Liver (tissue), 2 donors: ENCODE results near the gene SLC25A12.

Experiments used
- RAD21 ChIP-seq, 2 donors: IDR thresholded peaks; 2 replicates each; pipeline ENCODE4 v1.6.1; 2016; ENCODE audit warnings: antibody characterized with exemption in 2 of 2, mild to moderate bottlenecking in 2 of 2
- TF ChIP-seq, protein P1 (sequence below): IDR thresholded peaks from 2 replicates; pipeline ENCODE4 v1.6.1; 2016; ENCODE audit warnings: antibody characterized with exemption, mild to moderate bottlenecking
- donor health status: healthy.

DNA sequence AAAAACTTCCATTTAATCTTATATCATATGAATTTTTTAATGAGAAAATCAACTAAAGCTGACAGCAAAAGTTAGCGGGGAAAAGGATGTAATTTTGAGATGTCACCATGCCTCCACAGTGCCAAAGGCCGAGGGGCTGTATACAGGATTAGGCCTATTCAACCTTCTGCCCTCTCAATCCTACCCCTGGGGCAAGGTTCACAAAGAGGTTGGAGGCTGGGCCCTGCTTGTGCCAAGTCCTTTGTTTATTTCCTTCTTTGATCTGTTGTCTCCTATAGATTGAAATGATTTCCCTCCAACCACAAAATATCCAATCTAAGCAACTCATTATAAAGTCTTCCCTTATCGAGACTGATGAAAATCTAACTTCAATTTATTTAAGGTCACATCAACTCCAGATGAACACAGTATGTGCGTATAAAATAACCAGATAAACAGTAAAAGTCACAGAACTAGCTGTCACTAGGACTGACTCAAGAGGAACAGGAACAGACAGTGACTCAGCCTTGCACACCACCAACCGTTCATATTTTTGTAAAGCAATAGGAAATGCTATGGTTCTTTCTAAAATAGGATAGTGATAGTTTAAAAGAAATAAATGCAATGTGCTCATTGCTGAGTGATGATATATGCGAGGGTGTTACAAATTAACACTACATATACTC, 95.8 kb downstream of the SLC25A12 start:
- TF ChIP-seq RAD21 (IDR thresholded peaks at IDR 0.05), result no peak
- TF ChIP-seq, protein P1, sequence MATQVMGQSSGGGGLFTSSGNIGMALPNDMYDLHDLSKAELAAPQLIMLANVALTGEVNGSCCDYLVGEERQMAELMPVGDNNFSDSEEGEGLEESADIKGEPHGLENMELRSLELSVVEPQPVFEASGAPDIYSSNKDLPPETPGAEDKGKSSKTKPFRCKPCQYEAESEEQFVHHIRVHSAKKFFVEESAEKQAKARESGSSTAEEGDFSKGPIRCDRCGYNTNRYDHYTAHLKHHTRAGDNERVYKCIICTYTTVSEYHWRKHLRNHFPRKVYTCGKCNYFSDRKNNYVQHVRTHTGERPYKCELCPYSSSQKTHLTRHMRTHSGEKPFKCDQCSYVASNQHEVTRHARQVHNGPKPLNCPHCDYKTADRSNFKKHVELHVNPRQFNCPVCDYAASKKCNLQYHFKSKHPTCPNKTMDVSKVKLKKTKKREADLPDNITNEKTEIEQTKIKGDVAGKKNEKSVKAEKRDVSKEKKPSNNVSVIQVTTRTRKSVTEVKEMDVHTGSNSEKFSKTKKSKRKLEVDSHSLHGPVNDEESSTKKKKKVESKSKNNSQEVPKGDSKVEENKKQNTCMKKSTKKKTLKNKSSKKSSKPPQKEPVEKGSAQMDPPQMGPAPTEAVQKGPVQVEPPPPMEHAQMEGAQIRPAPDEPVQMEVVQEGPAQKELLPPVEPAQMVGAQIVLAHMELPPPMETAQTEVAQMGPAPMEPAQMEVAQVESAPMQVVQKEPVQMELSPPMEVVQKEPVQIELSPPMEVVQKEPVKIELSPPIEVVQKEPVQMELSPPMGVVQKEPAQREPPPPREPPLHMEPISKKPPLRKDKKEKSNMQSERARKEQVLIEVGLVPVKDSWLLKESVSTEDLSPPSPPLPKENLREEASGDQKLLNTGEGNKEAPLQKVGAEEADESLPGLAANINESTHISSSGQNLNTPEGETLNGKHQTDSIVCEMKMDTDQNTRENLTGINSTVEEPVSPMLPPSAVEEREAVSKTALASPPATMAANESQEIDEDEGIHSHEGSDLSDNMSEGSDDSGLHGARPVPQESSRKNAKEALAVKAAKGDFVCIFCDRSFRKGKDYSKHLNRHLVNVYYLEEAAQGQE, result no peak
